H4 (cell line): Measurements from ENCODE around the gene VASN. TPM values are rescaled to one million over a fixed set of nuclear protein-coding genes. Genes with fewer than 3 reads are reported as not detected.
"Not testable (repeated sequence)": the region's sequence is repeated elsewhere in the genome, so short reads cannot be mapped to it uniquely, and the experiment has no call there.

Experiments used
- DNase-seq: peaks from one replicate; pipeline ENCODE4 v3.0.0-alpha.2; 2015; ENCODE audit warnings: low spot score
- total RNA-seq: library from RNA; depleted of rRNA; stranded (reverse); fragments of >200 nt; shearing (Covaris generic); gene quantifications from 2 replicates; pipeline ENCODE4 v1.2.3, GENCODE V29; 2014

The VASN gene
- total RNA-seq, 1 experiment from 2014 or later, result 22.8 TPM

DNA sequence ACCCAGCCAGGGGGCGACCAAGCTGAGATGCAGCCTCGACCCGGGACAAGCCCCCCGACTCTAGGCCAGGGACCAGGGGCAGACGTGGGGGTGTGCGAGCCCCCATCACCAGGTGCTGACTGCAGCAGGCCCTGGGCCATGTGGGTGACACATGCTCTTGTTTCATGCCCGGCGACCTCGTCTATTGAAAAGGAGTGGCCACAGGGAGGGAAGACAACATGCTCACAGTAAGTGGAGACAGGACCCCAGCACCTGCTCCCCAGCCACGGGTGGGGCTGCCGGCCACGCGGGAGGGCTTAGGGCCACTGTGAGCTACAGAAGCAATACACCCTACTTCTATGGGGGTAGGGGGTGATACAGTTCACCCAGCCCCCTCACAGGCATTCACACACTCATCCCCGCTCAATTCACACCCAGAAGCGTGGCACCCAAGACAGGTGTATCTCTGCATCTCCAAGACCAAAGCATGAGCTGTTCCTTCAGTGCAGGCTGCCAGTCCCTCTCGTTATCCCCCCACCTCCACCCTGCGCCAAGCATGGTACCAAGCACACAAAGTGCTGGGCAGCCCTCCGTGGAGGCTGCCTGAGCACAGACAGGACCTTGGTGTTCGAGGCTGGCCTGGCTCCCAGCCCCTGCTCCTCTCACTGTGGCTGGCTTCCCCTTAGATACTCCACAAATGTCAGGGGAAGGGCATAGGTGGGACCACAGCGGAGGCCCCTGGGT lies 13.6 kb downstream of the VASN start:
- DNase-seq, result no peak

DNA sequence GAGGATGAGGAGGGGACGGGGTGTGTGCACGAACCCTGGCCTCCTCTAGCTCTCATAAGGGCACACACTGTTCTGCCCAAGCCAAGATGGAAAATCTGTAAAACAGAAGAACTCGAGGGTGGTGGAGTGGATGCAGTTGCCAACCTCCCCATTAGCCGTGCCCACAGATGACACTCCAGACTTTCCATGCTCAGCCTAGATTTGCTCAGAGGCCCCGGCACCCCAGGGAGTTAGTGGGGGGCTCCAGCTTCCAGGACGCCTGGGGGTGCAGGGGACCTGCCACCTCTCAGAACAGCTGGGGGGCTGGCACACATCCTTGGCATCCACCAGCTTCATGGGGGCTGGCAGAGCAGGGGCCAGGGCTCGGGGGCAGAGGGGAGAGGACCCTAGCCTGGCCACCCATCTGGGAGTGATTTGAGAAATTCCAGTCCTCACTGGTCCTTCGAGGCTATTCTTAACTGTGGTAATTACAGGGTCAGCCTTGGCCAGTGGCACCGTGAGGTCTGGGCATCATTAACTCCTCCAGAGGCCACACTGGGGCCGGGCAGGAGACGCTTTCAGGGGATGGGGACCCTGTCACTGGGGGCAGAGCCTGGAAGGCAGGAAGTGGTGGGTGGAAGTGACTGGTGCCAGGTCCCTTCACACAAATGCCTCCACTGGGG lies 14.3 kb downstream of the VASN start:
- no peak for DNase-seq

DNA sequence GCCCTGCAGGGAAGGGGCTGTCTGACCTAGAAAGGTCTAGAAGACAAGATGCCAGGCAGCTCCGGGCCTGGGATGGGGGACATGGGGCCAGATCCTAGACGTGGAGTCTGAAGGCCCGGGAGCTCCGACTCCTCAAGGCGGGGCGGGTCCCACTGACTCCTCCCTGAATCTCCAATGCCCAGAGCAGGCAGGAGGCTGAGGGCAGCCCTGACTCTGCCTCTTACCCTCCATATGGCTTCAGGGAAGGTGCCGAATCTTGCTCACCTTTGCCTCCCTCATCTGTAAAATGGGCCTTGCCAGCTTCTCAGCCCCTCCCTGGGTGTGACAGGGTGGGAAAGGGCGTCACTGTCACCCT lies 14.8 kb downstream of the VASN start:
- no peak for DNase-seq

DNA sequence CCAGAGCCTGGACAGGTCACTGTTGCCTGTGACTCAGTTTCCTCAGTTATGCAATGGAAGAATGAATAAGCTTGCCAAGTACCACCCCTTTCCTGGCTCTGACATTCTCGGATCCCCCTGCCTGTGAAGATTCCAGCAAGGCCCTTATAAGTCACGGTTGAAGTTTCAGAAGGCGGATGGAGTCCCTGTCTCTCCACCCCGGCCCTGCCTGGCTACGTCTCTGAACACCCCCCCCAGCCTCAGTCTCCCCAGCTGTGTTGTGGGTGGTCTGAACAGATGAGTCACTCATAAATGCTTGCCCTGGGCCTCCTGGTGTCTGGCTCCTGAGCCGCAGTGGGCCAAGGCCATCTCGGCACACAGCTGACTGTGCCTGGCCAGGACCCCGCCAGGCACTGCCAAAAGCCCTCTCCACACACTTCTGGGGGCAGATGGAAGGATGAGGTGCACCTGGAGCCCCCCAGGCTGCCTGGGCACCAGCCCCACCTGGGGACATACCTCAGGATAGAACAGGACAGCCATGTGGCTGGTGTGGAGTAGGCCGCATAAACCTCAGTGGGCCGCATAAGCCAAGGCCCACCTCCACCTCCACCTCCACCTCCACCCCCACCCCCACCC lies 15.4 kb downstream of the VASN start:
- DNase-seq, result no peak

DNA sequence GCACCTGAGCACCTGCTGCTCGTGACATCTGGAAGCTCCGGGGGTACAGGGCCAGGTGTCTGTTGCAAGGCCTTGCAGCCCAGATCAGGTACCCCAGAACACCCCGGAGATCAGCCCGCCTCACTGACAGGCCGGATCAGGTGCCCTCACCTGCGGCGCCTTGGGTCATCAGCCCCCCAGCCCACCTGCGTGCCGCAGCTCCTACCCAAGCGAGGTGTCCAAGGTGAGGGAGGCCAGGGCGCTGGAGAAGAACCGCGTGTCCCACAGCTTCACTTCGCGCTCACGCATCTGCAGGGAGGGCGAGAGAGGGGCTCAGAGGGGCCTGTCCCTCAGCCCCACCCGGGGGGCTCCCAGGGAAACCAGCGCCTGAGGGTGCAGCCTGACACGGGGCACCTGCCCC lies 16.1 kb downstream of the VASN start:
- DNase-seq, result no peak

DNA sequence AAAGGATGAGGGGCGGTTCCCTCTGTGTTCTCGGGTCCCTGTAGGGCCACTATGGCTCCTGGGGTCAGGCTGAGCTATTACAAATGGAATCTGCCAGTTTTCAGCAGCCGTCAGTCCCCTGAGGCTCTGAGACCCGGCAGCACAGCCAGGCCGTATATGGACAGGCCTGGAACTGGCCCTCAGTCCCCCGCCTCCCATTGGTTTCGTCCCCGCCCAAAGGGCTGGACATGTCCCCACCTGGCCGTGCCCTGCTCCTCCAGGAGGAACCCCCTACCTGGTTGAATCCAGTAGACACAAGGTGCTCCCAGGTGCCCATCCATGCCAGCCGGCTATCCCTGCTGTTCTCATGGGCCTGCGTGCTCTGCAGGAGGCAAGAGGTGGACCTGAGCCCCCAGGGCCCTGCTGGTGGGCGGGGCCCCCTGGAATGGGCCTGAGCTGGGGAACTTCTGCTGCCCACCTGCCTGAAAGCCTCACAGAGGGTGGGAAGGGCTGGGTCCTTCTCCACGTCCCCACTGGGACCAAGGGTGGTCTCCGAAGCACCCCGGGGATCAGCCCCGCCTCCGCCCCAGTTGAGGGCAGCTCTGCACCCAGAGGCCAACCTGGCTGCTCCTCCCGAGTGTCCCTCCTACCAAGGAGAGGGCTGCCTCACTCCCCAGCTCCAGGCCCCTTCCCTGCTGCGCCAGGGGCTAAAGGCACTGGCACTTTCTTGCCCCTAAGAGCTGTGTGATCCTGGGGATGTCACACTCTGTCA lies 16.8 kb downstream of the VASN start:
- DNase-seq, result no peak

DNA sequence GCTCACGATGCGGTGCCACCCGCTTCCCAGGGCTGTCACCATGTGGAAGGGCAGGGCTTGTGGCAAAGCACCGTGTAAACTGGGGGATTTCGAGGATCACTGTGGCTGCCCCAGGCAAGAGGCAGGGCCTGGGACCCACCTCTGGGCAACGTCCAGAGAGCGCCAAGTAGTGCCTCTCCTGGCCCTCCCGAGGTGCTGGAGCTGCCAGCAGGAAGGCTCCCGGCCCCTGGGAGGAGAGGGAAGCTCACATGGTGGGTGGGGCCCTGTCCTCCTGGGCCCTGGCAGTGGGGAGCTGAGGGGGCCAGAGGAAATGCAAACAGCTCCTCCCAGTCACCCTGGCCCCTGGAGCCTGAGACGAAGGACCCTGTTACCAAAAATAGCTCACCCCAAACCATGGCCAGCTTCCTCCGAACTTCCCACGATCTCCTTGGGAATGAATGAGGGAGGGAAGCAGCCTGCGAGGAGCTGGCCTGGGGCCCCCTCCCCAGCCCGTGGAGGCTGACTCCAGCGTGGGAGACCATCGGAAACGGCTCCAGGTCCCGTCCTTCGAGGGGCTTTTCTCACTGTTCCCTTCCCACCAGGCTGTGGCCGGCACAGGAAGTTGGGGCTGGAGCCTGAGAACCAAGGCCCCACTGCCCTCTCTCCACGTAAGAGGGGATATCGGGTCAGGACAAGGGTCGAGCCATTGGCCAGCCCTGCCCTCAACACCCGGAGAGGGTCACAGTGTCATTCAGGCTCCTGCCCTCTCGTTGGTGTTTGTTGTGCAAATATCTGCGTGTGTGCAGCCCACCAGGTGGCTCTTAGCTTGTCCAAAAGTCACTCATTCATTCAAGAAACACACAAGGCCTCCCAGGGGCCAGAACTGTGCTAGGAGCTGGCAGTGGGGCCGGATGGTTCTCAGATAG lies 17.7 kb downstream of the VASN start:
- DNase-seq, result no peak

DNA sequence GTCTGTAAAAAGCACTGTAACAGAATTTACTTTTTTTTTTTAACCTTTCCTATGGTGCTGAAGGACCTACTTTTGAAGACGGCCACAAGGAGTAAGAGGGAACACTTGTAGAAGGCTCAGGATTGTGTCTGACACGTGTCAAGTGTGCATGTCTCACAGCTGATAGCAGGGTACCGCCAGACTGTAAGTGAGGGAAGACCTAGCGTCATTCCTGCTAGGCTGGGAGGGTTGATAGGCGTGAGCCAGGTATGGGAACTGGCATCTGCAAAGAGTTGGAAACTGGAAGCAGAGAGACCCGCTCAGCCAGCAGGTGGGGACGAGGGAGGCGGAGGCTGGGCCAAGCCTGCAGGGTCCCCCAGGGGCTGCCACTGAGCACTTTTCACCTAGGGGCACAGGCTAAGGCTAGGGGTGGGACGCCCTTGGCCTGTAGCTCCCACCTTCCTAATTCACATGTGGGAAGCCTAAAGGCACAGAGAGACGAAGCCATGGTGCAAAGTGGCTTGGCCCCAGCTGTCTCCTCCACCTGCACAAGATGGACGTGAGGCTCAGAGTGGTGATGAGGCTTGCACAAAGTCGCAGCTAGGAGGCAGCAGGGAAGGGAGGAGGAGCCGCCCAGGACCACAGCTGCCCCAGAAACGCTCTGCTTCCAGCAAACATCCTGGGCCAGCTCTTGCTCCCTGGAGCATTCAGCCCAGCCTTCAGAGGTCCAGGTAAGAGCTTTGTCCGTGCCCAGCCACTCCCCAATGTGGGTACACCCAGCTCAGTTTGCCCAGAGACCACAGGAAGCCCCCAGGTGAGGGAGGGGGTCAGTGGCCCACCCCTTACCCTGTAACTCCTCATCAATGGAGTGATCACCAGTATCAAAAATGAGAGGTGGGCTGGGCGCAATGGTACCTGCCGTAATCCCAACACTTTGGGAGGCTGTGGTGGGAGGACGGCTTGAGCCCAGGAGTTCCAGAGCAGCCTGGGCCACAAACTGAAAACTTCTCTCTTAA lies 18.9 kb downstream of the VASN start:
- DNase-seq, result no peak

DNA sequence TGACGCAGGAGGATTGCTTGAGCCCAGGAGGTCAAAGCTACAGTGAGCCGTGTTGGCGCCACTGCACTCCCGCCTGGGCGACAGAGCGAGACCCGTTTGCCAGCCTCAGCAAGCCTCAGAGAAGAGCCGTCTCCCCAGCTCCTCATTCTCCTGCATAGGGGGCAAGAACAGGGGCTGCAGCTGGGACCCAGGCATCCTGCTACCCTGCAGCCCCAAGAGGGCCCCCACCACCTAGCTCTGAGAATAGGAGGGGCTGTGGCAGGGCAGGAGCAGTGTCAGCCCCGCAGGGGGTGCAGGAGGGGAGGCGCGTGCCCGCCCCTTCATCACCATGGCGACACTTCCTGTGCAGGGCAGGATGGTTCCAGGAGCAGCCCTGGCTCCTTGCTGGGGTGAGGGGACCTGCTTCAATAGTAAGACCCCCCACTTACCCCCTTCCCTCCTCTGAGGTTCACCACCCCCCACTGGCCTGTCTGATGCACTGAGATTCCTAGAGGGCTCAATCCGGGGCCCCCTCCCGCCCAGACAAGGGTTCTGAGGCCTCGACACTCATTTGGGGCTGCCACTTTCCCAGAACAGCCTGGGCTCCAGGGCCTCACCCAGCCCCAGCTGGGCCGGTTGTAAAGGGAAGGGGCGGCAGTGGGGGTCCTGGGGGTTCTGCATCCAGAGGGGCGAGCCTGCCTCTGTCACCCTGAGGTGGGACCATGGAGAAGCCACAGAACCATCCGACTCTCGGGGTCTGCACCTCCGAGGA lies 20.2 kb downstream of the VASN start:
- DNase-seq, result no peak

DNA sequence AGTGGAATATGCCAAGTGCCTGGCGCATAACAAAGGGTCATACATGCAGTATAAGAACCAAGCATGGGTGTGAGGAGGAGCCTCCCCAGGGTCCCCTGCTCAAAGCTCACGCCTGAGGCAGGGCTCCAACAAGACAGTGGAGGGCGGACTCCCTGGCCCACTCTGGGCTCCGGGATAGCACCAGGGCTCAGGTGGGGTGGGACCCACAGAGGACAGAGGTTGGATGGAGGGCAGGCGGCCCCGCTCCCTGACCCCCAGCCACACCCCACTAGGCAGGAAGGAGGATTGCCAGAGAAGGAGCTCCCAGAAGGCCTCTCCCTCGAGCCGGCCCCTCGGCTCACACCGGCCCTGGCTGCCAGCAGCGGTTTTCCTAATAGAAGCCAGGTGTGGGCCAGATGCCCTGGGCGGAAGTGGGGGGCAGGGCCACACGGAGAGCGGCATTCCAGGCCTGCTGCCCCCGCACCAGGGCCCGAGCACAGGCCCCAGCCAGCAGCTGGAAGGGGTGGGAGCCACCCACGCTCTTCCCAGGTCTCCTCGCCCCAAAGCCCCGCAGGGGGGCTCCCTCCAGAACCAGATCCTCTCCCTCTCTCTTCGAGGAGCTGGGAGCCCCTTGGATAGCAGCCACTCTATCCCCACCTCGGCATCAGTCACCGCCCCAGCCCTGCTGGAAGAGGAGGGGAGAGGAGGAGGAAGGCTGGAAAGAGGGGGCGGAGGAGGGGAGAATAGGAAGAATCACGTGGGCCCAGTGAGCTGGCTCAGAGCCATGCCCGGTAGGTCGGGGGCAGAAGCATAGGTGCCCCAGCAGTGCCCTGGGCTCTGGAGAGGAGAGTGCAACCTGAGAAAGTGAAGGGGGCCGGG lies 21.0 kb downstream of the VASN start:
- peak; percentile 90 for DNase-seq

DNA sequence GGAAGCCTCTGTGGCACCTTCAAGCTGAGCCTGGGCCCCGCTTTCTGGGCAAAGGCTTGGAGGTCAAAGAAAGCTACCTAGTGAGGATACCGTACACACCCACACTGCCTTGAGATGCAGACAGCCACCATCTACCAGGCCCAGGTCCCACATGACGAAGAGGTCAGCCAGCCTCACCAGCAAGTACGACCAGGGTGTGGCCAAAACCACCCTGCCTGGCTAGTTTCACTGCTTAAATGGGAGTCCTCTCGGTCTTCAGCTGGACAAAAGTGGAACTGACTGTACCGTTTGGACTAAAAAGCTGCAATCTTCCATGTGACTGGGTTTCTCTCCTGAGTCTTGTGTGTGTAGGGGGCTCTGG lies 21.6 kb downstream of the VASN start:
- DNase-seq, result peak; percentile 57

DNA sequence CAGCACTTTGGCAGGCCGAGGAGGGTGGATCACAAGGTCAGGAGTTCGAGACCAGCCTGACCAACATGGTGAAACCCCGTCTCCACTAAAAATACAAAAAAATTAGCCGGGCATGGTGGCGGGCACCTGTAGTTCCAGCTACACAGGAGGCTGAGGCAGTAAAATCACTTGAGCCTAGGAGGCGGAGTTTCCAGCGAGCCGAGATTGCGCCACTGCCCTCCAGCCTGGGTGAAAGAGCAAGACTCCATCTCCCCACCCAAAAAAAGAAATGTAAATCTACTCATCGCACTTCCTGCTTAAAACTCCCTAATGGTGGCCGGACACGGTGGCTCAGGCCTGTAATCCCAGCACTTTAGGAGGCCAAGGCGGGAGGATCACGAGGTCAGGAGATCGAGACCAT lies 22.2 kb downstream of the VASN start:
- not testable (repeated sequence) for DNase-seq

DNA sequence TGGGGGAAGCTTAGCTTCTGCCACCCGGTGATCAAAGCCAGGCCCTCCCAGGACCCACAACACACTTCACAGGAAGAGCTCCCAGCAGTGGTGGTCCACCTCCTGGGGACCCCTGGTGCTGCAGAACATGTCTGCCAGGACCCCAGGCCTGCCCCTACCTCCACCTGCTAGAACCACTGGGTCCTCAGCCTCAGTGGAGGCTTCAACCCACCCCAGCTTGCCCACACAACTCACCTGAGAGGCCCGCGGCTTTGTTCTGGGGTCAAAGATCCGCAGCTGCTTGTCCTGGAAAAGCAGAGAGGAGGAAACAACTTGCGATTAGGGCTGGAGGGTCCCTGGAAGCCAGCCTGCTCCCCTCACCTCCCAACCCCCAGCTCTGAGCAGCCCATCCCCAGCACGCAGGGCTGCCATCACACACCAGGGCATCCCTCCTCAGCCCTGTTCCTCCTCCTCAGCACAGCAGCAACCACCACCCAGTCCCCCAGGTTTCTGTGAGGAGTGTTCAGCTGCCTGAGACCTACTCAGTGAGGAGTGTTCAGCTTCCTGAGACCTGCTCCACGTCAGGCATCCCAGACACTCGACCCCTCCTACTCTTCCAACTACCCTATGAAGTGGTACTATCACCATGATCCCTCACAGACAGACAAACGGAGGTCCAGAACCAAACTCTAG lies 23.5 kb downstream of the VASN start:
- DNase-seq, result no peak

DNA sequence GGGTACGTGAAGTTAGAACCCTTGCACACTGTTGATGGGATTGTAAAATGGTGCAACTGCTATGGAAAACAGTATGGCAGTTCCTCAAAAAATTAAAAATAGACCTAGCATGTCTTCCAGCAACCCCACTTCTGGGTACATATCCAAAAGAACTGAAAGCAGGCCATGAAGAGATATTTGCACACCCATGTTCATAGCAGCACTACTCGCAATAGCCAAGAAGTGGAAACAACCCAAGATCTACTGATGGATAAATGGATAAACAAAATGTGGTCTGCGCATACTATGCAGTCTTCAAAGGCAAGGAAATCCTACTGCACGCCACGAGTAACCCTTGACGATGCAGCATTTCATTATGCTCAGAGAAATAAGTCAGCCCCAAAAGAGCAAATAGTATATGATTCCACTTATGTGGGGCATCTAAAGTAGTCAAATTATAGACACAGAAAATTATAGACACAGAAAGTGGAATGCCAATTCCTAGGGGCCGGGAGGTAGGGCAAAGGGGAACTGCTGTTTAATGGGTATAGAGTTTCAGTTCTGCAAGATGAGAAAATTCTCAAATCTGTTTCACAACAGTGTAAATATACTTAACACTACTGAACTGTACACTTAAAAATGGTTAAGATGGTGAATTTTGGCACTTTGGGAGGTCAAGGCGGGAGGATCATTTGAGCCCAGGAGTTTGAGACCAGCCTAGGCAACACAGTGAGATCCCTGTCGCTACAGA lies 27.5 kb downstream of the VASN start:
- DNase-seq, result no peak

DNA sequence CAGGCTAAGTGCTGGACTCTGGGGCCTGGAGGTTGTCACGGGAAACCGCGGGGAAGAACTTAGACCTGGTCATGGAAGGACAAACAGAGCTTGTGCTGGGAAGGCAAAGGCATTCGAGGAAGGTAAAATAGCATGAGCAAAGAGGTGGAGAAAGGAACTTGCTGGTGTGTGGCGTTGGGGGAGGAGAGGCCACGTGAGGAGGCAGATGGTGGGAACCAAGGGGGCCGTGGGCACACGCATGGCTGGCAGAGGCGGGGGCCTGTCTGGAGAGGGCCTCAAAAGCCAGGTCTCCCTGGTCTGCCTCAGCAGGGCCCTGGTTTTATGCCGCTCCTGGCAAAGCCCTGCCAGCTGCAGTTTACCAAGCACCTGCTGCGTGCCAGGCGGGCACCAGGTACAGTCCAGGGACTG lies 29.4 kb downstream of the VASN start:
- no peak for DNase-seq

DNA sequence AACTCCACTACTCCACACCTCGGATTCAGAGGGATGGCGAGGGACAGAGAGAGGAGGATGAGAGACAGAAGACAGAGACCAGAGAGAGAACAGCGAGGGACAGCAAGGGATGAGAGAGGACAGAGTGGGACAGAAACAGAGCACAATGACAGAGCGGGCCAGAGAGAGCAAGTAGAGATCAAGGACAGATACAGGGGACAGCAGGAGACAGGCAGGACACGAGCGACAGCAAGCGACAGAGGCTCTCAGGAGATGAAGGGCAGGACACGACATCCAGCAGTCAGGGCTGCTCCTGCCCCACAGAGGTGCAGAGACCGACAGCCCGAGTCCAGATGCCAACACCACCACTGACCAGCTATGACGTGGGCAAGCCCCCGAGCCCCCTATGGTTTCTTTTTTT lies 29.9 kb downstream of the VASN start:
- DNase-seq, result no peak

DNA sequence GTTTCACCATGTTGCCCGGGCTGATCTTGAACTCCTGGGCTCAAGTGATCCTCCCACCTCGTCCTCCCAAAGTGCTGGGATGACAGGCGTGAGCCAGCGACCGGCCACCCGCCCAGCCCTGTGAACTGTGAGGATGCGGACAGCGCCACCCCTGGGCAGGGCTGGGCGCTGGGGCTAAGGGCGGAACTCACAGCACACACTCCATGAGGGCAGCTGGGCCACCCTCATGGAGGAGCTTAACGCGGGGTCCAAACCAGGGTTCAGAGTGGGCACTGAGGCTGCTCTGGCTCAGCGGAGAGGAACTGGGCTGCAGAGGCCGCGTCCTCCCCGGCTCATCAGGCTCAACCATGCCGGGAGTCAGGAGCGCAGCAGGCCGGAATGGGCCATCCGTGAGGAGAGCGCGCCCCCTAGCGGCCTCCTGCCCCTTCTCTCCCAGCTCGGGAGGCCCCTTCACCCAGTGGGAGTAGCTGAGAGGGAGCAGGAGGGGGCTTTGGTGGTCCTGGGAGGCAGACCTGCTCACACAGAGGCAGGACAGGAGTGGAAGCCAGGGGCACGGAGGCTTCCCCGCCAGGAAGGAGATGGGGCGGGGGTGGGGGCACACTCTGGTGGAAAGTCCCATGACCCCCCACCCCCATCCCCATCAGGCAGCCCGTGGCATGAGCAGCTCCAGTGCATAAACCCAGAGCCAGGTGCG lies 30.9 kb downstream of the VASN start:
- DNase-seq, result peak; percentile 53
